HepG2 (cell line): Measurements from ENCODE around the gene VAPB. TPM values are rescaled to one million over a fixed set of nuclear protein-coding genes. Genes with fewer than 3 reads are reported as not detected.

Experiments
- ARID3A ChIP-seq: IDR thresholded peaks from 2 replicates; pipeline ENCODE4 v1.6.1; 2012; ENCODE audit warnings: low read depth, low read length, improper control_type of control experiment
- BCL6 ChIP-seq: IDR thresholded peaks from 2 replicates; pipeline ENCODE4 v1.6.1; 2016; ENCODE audit warnings: missing genetic modification reagents, missing compliant biosample characterization
- EP300 ChIP-seq, 3 experiments: sonication (generic) in 1 of 3; formaldehyde crosslinking in 1 of 3; IDR thresholded peaks; 2 replicates each; pipeline versions ENCODE4 v1.5.1 to v1.6.1; 2011 to 2020; ENCODE audit warnings: low read depth in 2 of 3, low read length in 2 of 3, borderline replicate concordance in 1 of 3, improper control_type of control experiment in 1 of 3, mild to moderate bottlenecking in 1 of 3, missing genetic modification reagents in 1 of 3, moderate library complexity in 1 of 3
- NFE2 ChIP-seq: sonication (generic); formaldehyde crosslinking; IDR thresholded peaks from 2 replicates; pipeline ENCODE4 v1.4.0; 2020; ENCODE audit warnings: missing genetic modification reagents
- RAD51 ChIP-seq: fragments of 450-650 bp; IDR thresholded peaks from 2 replicates; pipeline ENCODE4 v1.6.1; 2016; ENCODE audit warnings: borderline replicate concordance
- RORA ChIP-seq: sonication (generic); formaldehyde crosslinking; IDR thresholded peaks from 2 replicates; pipeline ENCODE4 v1.5.0; 2020; ENCODE audit warnings: mild to moderate bottlenecking, missing genetic modification reagents, moderate library complexity
- ZBTB4 ChIP-seq: sonication (generic); formaldehyde crosslinking; IDR thresholded peaks from 2 replicates; pipeline ENCODE4 v1.4.0; 2020; ENCODE audit warnings: missing genetic modification reagents, mild to moderate bottlenecking, borderline replicate concordance
- ZBTB7B ChIP-seq: sonication (generic); formaldehyde crosslinking; IDR thresholded peaks from 2 replicates; pipeline ENCODE4 v1.4.0; 2020; ENCODE audit warnings: missing genetic modification reagents
- ZSCAN30 ChIP-seq: sonication (generic); formaldehyde crosslinking; IDR thresholded peaks from 2 replicates; pipeline ENCODE4 v1.5.0; 2020; ENCODE audit warnings: mild to moderate bottlenecking, missing genetic modification reagents
- polyA plus RNA-seq, 8 experiments: library from polyadenylated mRNA; depleted of rRNA in 3 of 8; stranded (reverse) in 7 of 8; unstranded in 1 of 8; fragments of >200 nt; fragmentation: Illumina TruSeq in 4 of 8; extraction: Trizol in 4 of 8; gene quantifications; 2 replicates each; pipeline versions ENCODE4 v1.2.1 to v1.2.3, GENCODE V29; 2011 to 2016; ENCODE audit warnings: low read depth in 4 of 8, missing spikeins in 1 of 8, mixed read lengths in 1 of 8; ENCODE audit not compliant: insufficient read depth in 1 of 8
- total RNA-seq, 5 experiments: library from RNA; depleted of rRNA; stranded (reverse); fragments of >200 nt; fragmentation: Illumina TruSeq; extraction: Trizol; gene quantifications; 2 replicates each; pipeline ENCODE4 v1.2.3, GENCODE V29; 2016; ENCODE audit warnings: low read depth in 1 of 5
- TF ChIP-seq, protein P1 (sequence below): IDR thresholded peaks from 2 replicates; pipeline ENCODE4 v1.6.1; 2016; ENCODE audit warnings: low read depth, borderline replicate concordance
- TF ChIP-seq, protein P2 (sequence below): sonication (generic); formaldehyde crosslinking; IDR thresholded peaks from 2 replicates; pipeline ENCODE4 v1.8.1; 2023; ENCODE audit warnings: mild to moderate bottlenecking, missing genetic modification reagents, borderline replicate concordance
- TF ChIP-seq, protein P3 (sequence below): sonication (generic); formaldehyde crosslinking; IDR thresholded peaks from 2 replicates; pipeline ENCODE4 v1.4.0; 2020; ENCODE audit warnings: mild to moderate bottlenecking, missing genetic modification reagents, borderline replicate concordance
- TF ChIP-seq, protein P4 (sequence below): sonication (generic); formaldehyde crosslinking; IDR thresholded peaks from 2 replicates; pipeline ENCODE4 v1.8.0; 2022; ENCODE audit warnings: missing genetic modification reagents, mild to moderate bottlenecking, inconsistent platforms, borderline replicate concordance
- TF ChIP-seq, protein P5 (sequence below): sonication (generic); formaldehyde crosslinking; IDR thresholded peaks from 2 replicates; pipeline ENCODE4 v1.5.0; 2020; ENCODE audit warnings: missing genetic modification reagents

VAPB gene
- total and polyA plus RNA-seq, 2 of the 13 experiments (the other 11 are each of a cell fraction or from before 2014, with no cell fraction given), result 18.6 to 48.5 TPM

GRCh38 chr20:58389324-58389967, 417 bp downstream of the VAPB start (continued):
- 0 out of 4 replicates have a peak, but pooled peaks of 1 of the 2 experiments have one; percentile 25 for TF ChIP-seq EP300 (IDR thresholded peaks at IDR 0.05; ENCODE audit: low read depth in 2 of 2, low read length in 2 of 2)
- TF ChIP-seq EP300 (CRISPR knock-in tag; IDR thresholded peaks at IDR 0.05; ENCODE audit: borderline replicate concordance), result no peak
- TF ChIP-seq, protein P1, sequence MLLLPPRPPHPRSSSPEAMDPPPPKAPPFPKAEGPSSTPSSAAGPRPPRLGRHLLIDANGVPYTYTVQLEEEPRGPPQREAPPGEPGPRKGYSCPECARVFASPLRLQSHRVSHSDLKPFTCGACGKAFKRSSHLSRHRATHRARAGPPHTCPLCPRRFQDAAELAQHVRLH (CRISPR knock-in tag), result 0 out of 2 replicates have a peak, but pooled peaks have one; percentile 7
- no peak for TF ChIP-seq RORA (CRISPR knock-in tag)
- no peak for TF ChIP-seq NFE2 (CRISPR knock-in tag)
- TF ChIP-seq ARID3A, result no peak
- TF ChIP-seq, protein P2, sequence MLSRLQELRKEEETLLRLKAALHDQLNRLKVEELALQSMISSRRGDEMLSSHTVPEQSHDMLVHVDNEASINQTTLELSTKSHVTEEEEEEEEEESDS (CRISPR knock-in tag), result peak; percentile 28; the same call in 1 of the 2 replicates
- peak; percentile 51; the same call in 1 of the 2 replicates for TF ChIP-seq ZBTB4 (CRISPR knock-in tag)
- TF ChIP-seq, protein P3, sequence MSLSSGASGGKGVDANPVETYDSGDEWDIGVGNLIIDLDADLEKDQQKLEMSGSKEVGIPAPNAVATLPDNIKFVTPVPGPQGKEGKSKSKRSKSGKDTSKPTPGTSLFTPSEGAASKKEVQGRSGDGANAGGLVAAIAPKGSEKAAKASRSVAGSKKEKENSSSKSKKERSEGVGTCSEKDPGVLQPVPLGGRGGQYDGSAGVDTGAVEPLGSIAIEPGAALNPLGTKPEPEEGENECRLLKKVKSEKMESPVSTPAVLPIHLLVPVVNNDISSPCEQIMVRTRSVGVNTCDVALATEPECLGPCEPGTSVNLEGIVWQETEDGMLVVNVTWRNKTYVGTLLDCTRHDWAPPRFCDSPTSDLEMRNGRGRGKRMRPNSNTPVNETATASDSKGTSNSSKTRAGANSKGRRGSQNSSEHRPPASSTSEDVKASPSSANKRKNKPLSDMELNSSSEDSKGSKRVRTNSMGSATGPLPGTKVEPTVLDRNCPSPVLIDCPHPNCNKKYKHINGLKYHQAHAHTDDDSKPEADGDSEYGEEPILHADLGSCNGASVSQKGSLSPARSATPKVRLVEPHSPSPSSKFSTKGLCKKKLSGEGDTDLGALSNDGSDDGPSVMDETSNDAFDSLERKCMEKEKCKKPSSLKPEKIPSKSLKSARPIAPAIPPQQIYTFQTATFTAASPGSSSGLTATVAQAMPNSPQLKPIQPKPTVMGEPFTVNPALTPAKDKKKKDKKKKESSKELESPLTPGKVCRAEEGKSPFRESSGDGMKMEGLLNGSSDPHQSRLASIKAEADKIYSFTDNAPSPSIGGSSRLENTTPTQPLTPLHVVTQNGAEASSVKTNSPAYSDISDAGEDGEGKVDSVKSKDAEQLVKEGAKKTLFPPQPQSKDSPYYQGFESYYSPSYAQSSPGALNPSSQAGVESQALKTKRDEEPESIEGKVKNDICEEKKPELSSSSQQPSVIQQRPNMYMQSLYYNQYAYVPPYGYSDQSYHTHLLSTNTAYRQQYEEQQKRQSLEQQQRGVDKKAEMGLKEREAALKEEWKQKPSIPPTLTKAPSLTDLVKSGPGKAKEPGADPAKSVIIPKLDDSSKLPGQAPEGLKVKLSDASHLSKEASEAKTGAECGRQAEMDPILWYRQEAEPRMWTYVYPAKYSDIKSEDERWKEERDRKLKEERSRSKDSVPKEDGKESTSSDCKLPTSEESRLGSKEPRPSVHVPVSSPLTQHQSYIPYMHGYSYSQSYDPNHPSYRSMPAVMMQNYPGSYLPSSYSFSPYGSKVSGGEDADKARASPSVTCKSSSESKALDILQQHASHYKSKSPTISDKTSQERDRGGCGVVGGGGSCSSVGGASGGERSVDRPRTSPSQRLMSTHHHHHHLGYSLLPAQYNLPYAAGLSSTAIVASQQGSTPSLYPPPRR (CRISPR knock-in tag), result no peak
- TF ChIP-seq, protein P4, sequence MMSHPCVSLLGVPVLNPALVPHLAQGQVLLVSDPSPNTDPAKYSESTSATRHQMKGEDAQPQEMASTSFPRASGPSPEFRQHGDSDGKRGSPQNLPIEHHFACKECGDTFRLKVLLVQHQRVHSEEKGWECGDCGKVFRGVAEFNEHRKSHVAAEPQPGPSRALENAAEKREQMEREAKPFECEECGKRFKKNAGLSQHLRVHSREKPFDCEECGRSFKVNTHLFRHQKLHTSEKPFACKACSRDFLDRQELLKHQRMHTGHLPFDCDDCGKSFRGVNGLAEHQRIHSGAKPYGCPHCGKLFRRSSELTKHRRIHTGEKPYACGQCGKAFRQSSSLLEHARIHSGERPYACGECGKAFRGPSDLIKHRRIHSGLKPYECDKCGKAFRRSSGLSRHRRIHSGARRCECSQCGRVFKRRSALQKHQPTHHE, result no peak
- TF ChIP-seq BCL6 (CRISPR knock-in tag), result no peak
- TF ChIP-seq, protein P5, sequence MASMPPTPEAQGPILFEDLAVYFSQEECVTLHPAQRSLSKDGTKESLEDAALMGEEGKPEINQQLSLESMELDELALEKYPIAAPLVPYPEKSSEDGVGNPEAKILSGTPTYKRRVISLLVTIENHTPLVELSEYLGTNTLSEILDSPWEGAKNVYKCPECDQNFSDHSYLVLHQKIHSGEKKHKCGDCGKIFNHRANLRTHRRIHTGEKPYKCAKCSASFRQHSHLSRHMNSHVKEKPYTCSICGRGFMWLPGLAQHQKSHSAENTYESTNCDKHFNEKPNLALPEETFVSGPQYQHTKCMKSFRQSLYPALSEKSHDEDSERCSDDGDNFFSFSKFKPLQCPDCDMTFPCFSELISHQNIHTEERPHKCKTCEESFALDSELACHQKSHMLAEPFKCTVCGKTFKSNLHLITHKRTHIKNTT (CRISPR knock-in tag), result 0 out of 2 replicates have a peak, but pooled peaks have one; percentile 31
- TF ChIP-seq RAD51, result no peak
- no peak; the same call in 1 of the 2 replicates for TF ChIP-seq ZBTB7B
- TF ChIP-seq ZSCAN30 (CRISPR knock-in tag), result no peak
